NCI-H1436 (cell line): ENCODE data around the gene PLA2G2C.

ENCODE experiments used
- DNase-seq: peaks from one replicate; lab custom pipeline; 2025; lab: John Stamatoyannopoulos, UW

PLA2G2C gene

GRCh38 chr1:20207546-20207945 lies 21.2 kb upstream of the PLA2G2C start:
- no peak for DNase-seq

- no peak for DNase-seq
Observed at GRCh38 chr1:20202166-20202565, 15.8 kb upstream of the PLA2G2C start.

GRCh38 chr1:20200966-20201365 lies 14.6 kb upstream of the PLA2G2C start:
- no peak for DNase-seq

GRCh38 chr1:20199840-20200239 lies 13.5 kb upstream of the PLA2G2C start:
- no peak for DNase-seq

GRCh38 chr1:20199403-20199802 lies 13.1 kb upstream of the PLA2G2C start:
- DNase-seq = no peak

GRCh38 chr1:20198918-20199317 lies 12.6 kb upstream of the PLA2G2C start:
- no peak for DNase-seq

GRCh38 chr1:20198296-20198695 lies 12.0 kb upstream of the PLA2G2C start:
- no peak for DNase-seq

GRCh38 chr1:20197329-20197791 lies 11.0 kb upstream of the PLA2G2C start:
- DNase-seq = no peak

- DNase-seq = no peak
Observed at GRCh38 chr1:20195462-20195780, 9.1 kb upstream of the PLA2G2C start.

GRCh38 chr1:20194757-20195461 lies 8.6 kb upstream of the PLA2G2C start:
- peak; percentile 60 for DNase-seq

GRCh38 chr1:20194224-20194623 lies 7.9 kb upstream of the PLA2G2C start:
- DNase-seq = no peak

- DNase-seq = no peak
Observed at GRCh38 chr1:20192871-20193411, 6.6 kb upstream of the PLA2G2C start.

GRCh38 chr1:20192364-20192763 lies 6.0 kb upstream of the PLA2G2C start:
- no peak for DNase-seq

GRCh38 chr1:20191266-20191825 lies 5.0 kb upstream of the PLA2G2C start:
- DNase-seq = no peak

GRCh38 chr1:20190256-20191160 lies 4.2 kb upstream of the PLA2G2C start:
- no peak for DNase-seq

- DNase-seq = no peak
Observed at GRCh38 chr1:20189664-20190063, 3.3 kb upstream of the PLA2G2C start.

GRCh38 chr1:20188455-20188817 lies 2.1 kb upstream of the PLA2G2C start:
- DNase-seq = no peak

GRCh38 chr1:20187813-20188454 lies 1.6 kb upstream of the PLA2G2C start:
- no peak for DNase-seq

- no peak for DNase-seq
Observed at GRCh38 chr1:20187103-20187812, 940 bp upstream of the PLA2G2C start.

- DNase-seq = no peak
Observed at GRCh38 chr1:20184997-20185833, 1.1 kb downstream of the PLA2G2C start.

- DNase-seq = no peak
Observed at GRCh38 chr1:20184481-20184900, 1.8 kb downstream of the PLA2G2C start.
